SU-DHL-6 (cell line): Measurements from ENCODE around the gene AGRP.

Experiments
- EZH2phosphoT487 ChIP-seq: fragments of 200-600 bp; sonication (generic), shearing (Covaris generic); conservative IDR thresholded peaks from 2 replicates; pipeline ENCODE4 v1.6.1; 2018; ENCODE audit warnings: mild to moderate bottlenecking, antibody characterized with exemption, low read length, moderate library complexity, mixed read lengths
- TF ChIP-seq, protein P1 (sequence below): fragments of 200-600 bp; sonication (generic); IDR thresholded peaks from one replicate; pipeline ENCODE4 v1.5.1; 2017; ENCODE audit warnings: antibody characterized with exemption, mild to moderate bottlenecking, low read length, moderate library complexity; ENCODE audit not compliant: insufficient read depth, poor library complexity, severe bottlenecking

GRCh38 chr16:67445126-67445426 is 38.3 kb downstream of the AGRP start:
- TF ChIP-seq, protein P1, sequence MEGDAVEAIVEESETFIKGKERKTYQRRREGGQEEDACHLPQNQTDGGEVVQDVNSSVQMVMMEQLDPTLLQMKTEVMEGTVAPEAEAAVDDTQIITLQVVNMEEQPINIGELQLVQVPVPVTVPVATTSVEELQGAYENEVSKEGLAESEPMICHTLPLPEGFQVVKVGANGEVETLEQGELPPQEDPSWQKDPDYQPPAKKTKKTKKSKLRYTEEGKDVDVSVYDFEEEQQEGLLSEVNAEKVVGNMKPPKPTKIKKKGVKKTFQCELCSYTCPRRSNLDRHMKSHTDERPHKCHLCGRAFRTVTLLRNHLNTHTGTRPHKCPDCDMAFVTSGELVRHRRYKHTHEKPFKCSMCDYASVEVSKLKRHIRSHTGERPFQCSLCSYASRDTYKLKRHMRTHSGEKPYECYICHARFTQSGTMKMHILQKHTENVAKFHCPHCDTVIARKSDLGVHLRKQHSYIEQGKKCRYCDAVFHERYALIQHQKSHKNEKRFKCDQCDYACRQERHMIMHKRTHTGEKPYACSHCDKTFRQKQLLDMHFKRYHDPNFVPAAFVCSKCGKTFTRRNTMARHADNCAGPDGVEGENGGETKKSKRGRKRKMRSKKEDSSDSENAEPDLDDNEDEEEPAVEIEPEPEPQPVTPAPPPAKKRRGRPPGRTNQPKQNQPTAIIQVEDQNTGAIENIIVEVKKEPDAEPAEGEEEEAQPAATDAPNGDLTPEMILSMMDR: no peak
- TF ChIP-seq EZH2phosphoT487: no peak
